SHP77 treated with DMSO at 0.1 percent for 48 hours (cell line): ENCODE results near the gene UNC5C.

Experiments used
- DNase-seq: peaks from one replicate; lab custom pipeline; 2025; lab: John Stamatoyannopoulos, UW

Gene UNC5C

DNA sequence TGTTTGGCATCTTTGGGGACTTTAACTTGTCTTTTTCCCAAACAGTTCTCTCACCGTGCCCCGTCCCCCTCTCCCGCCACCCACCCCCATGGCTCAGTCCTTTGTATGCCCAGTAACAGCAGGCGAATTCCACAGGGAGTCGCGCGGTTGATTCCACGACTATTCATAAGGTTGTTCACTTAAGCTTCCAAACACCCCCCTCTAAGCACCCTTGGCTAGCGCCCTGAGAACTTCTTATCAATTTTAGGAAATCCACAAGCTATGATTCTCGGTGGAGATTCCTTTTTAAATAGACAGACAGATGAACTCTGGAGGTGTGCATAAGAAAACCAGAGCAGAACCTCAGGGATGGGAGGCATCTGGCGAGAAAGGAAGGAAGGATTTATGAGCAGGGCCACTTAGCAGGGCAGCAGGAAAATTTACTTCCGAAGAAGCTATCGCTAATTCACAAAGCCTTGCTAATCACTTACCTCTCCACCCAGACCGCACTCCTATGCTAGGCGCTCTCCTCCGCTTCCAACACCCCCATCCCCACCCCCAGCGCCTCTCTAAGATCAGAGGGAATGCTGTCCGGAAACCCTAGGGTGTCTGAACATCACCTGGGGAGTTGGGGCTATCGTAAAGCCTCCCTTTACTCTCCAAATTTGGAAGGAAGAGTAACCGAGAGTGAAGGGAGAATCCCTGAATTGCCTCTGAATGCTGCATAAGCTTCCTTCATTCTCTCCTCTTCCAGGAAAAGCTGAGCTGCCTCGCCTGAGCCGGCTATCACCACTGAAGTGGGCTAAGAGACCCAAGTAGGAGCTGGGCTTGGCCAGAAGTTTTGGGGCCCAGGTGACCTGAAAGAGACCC lies 1.7 kb downstream of the UNC5C start:
- no peak for DNase-seq

GRCh38 chr4:95546221-95546620 lies 2.6 kb downstream of the UNC5C start:
- DNase-seq = no peak

DNA sequence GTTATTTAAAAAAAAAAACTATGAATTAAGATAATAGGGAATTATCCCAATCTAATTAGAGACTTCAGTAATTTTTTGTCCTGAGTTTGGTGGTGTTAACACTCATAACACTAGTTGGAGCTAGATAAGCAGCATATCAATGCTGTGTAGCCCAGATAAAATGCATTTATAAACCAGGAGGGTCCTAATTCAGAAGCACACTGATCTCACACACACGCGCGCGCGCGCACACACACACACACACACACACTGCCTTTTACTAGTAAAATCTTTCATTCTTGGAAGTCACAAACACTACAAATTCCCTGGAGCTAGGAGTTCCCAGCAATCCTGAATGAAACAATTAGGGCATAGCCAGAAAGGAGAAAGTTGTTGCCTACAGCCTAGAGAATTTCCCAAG lies 3.2 kb downstream of the UNC5C start:
- DNase-seq = no peak

DNA sequence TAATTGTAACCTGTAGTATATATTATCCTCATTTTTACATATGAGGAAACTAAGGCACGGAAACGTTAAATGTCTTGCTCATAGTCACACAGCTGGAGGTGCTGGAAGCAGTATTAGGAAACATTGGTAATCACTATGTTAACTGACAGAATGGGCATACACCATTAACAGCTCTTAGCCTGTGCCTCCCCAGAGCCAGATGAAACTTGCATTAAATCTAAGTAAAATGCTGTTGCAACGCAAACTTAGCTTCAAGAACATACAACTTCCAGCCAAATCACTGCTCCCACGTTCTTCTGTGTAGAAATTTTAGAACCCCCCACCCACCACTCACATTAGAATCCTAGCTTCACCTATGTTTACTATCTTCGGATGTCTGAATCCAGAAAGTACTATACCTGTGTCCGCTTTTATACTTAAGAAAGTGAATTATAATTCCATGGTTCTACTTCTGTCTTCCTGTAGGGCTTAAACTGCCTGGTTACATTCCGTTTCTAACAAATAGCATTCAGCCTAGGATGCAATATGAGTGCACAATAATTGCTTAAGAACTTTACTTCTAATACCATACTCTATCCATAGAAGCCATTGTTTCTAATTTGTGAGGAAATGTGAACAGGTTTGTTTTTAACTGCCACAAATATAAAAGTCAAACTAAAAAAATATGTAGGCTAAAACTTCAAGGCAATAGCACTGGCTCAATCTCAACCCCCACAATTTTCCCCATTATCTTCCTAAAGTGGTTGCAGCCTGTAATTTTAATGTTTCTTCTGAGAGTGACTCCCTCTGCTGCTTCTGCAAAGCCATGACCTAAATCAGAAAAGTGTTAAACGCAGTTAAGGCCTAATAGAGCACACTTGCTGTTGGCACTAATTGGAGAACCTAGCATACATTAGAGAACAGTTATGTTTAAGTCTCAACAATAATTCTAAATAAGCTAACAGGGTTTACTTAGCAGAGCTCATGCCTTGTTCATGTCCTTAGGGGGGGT lies 4.4 kb downstream of the UNC5C start:
- DNase-seq = no peak

GRCh38 chr4:95541889-95542607 lies 6.7 kb downstream of the UNC5C start:
- no peak for DNase-seq

DNA sequence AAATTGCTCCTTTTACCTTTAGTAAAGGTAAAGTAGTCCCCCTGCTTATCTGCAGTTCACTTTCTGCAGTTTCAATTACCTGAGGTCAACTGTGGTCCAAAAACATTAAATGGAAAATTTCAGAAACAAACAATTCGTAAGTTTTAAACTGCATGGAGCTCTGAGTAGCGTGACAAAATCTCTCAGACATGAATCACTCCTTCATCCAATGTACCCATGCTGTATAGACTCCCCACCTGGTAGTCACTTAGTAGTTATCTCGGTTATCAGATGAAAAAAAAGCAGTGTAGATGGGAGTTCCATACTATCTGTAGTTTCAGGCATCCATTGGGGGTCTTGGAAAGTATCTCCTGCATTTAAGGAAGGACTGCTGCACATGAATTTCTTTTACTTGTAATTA lies 7.7 kb downstream of the UNC5C start:
- no peak for DNase-seq

DNA sequence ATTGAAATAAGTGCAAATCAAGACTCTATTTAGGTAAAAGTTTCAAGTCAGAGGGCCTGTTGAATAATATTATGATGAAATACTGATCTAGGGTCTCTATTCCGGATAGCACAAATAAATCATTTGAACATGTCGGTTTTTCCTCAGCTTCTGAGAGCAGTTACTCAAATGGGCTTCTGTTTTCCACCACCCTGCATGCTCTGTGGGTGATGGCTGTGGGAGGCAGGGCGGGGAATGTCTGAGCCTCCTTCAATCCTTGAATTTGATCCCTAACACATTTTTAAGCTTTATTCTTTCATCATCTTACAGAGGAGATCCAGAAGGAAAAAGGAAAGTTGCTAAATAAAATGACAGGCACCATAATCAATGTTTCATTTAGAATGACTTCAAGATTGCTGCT lies 8.5 kb downstream of the UNC5C start:
- no peak for DNase-seq

DNA sequence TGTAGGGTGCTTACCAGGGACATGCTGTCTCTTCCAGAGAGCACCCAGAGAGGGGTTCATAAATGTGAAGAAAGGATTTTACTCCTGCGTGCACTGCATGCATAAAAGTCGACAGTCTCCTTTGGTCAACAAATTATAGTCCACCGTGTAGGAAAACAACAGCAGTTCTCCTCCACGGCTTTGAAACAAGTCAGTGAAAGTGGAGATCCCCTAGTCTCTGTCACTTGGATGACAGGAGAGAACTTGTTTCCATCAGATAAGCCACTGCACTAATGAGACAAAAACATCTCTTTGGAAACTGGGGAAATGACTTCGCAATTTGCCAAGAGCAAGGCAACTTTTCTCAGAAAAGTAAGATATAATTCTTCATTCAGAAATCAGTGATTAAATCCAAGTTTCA lies 9.7 kb downstream of the UNC5C start:
- DNase-seq = no peak

- no peak for DNase-seq
Observed at GRCh38 chr4:95537863-95538488, 10.8 kb downstream of the UNC5C start.

DNA sequence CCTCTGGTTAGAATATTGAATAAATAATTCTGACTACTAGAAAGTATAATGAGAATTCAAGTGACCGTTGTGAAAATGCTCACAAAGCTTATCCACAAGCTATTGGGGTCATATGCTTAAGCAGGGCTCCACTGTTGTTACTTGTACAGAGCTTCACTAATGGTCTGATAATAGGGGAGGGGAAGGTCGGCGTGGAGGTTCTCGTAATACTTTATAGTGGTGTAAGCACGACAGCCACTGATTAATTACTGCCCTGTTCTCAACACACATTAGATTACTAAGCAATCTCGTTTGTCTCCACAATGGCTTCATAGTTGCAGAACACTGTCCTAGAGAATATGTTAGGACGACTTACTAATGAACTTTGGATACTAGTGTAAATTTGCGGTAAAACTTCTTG lies 11.6 kb downstream of the UNC5C start:
- DNase-seq = no peak

- DNase-seq = no peak
Observed at GRCh38 chr4:95536650-95537049, 12.1 kb downstream of the UNC5C start.

DNA sequence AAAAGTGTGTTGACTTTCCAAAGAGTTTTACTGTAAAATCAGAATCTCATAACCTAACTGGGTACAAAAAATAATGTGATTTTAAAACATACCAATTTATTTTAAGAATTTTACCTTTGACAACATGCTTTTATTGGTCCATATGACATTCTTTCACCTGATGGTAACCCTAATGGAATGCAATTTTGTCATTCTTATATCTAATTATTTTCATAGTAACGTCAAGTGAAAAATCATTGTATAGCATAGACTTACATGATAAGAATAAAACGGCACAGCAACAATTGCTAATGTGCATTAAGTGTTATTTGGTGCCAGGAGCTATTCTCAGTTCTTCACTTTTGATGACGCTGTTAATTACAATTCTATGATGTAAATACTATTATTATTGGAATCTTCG lies 13.6 kb downstream of the UNC5C start:
- no peak for DNase-seq

GRCh38 chr4:95534032-95534431 lies 14.7 kb downstream of the UNC5C start:
- DNase-seq = no peak

- DNase-seq = no peak
Observed at GRCh38 chr4:95533254-95533653, 15.5 kb downstream of the UNC5C start.

- no peak for DNase-seq
Observed at GRCh38 chr4:95532305-95532704, 16.5 kb downstream of the UNC5C start.

- no peak for DNase-seq
Observed at GRCh38 chr4:95531141-95531540, 17.6 kb downstream of the UNC5C start.

DNA sequence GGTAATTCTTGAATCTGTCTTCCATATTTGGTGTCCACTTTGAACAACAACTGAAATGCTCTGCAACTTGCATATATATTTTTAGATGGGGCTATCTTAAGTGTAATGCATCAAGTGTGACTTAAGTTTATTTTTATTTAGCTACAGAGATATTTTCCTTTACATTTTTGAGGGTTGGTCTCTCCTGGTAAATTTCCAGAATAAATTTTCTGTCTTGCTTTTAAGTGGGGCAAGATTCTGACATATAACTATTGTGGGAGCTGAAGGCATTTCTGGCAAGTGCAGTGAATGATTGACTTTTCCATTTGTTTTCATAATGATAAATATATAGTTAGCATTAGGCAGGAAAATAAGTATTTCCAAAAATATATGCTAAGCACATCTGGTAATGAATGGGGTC lies 18.8 kb downstream of the UNC5C start:
- no peak for DNase-seq

DNA sequence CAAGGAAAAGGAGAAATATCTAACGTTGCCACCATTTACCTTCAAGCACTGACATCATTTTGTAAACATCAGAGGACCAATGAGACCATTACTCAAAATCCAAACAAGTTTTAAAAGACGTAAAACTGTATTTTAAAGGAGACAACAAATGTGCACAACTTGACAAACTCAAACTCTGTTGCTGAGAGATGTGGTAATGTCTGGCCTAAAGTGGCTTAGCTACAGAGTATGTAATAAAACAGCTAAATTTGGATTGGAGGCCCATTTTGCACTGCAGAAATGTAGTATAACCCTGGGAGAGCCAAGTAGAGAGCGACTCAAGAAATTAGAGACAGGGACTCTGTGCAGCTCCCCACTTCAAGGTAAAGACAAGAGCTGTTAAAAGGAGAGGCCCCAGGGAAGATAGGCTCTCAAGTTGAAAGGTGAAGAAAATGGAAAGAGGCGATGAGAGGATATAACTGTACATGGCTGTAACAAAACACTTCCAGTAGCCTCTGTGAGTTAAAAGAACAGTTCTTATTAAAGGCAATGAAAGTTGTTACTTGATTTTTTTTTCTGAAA lies 20.3 kb downstream of the UNC5C start:
- no peak for DNase-seq

DNA sequence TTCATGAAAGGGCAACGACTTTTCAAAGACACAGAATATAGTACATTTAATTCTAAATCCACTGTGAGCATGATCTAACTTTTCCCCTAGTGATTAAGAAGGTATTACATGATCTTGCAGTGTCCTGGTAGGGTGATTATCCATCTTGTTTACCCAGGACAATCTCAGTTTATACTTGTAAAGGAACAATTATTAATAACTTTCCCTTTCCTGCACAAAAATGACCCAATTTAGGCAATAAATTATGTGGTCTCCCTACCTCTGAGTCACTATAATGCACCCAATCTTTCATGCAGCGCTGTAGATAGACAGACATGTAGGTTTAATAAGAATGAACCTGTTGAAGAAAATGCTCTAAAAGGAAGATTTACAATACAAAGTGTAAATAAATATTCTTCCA lies 22.7 kb downstream of the UNC5C start:
- DNase-seq = no peak

GRCh38 chr4:95524729-95525128 lies 24.0 kb downstream of the UNC5C start:
- no peak for DNase-seq

- DNase-seq = no peak
Observed at GRCh38 chr4:95524184-95524583, 24.6 kb downstream of the UNC5C start.
